GM18867 (cell line): ENCODE results near the gene FLNA.
"Not testable (repeated sequence)": the region's sequence is repeated elsewhere in the genome, so short reads cannot be mapped to it uniquely, and the experiment has no call there.

Experiments used
- ATAC-seq: cut with Tn5 transposase; IDR thresholded peaks from one replicate; pipeline ENCODE4 v1.9.1; 2021; ENCODE audit warnings: mild to moderate bottlenecking, moderate library complexity; ENCODE audit not compliant: unreplicated experiment

Gene FLNA

GRCh38 chrX:154399527-154400368 is 25.3 kb upstream of the FLNA start:
- ATAC-seq: no peak

DNA sequence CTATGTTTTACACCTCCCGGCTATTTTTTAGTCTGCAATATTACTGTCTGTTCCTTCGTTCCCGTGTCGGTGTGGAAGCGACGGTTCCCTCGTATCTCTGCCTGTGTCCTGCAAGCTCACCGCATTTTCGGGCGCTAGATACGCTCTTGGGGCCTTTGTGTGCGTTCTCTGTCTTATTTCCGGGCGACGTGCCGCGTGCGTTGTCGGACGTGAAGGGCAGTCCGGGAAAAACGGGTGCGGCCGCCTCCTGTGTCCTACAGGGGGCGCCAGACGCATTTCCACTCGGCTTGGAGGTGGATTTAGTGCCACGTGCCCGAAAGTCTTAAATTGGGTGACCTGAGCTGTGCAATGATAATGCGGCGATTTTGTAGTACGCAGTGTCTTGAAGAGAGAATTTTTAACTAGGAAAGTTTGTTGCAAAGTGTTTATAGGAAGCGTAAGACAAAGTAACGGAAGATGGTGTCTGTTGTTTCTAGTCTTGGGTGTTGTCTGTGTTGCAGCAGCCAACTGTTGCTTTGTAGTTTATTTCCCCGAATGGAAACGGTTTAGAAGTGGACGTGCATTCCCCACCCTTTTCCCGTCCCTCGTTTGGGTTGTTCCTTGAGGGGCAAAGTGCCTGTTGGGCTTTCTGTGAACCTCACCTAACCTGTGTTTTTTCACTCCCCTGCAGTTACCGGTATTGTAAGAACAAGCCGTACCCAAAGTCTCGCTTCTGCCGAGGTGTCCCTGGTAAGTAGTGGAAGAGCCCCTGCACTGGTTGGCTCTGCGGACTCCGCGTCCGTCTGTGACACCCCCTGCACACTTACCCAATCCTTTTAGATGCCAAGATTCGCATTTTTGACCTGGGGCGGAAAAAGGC is 24.5 kb upstream of the FLNA start:
- peak; percentile 22 for ATAC-seq

GRCh38 chrX:154397888-154398667 is 23.6 kb upstream of the FLNA start, which contains the start of gene RPL10:
Gene RPL10 (plus strand): TSS chrX:154398377. CDS start chrX:154398520, 143 bp downstream.
- ATAC-seq: peak; percentile 72

DNA sequence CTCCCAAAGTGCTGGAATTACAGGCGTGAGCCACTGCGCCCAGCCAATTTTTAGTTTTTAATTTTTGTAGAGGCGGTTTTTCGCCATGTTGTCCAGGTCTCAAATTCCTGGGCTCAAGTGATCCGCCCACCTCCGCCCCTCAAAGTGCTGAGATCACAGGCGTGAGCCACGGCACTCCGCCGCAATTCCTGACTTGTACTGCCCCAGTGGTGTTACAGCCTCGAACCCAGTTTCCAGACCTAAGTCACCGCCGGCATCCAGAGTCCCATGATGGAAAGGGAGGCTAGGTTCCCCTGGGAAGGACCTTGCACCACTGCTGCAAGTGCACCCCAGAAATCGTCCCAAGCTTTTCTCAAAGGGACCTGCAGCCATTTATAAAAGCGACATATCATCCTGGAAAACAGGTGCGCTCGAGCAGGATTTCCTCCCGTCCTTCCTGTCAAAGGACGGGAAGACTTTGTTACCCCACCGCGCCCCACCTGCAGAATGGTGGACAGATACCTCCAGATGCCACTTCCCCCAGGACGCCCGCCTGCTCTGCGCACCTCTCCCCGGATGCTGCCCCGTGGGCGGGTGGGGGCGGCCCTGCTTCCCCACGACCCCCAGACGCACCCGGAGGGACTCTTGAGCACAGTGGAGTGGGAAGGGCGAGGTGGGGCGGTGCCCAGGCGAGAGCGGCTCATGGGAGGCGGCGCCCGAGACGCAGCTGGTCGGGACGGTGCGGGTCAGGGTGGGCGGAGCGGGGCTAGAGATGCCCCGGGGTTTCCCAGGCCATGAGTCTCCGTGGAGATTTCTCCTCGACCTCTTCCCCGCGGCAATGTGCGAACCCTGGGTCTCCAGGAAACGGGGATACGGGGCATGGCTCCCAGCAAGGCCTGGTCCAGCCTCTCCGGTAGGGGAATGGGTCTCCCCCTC is 22.8 kb upstream of the FLNA start:
- ATAC-seq: peak; percentile 47

- not testable (repeated sequence) for ATAC-seq
These were observed 21.9 kb upstream of the FLNA start for GRCh38 chrX:154396363-154396762.

- ATAC-seq: peak; percentile 67
These were observed 15.6 kb upstream of the FLNA start for GRCh38 chrX:154389812-154390747.

DNA sequence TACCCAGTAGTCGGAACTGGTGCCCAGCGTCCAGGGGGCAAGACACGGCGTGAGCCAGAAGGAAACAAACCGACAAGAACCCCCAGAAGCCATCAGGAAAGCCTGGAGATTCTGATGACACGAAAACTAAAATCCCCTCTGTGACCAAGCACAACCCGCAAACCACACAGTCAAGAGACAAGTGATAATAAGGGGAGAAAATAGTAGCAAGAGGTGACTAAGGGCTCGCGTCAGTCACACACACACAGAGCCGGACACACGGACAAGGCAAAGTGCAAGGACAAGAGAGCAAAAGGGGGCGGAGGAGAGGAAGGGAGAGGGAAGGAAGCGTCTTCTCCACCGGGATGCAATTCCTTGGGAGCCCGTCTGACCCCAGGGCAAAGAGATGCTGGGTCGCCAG is 14.2 kb upstream of the FLNA start:
- not testable (repeated sequence) for ATAC-seq

DNA sequence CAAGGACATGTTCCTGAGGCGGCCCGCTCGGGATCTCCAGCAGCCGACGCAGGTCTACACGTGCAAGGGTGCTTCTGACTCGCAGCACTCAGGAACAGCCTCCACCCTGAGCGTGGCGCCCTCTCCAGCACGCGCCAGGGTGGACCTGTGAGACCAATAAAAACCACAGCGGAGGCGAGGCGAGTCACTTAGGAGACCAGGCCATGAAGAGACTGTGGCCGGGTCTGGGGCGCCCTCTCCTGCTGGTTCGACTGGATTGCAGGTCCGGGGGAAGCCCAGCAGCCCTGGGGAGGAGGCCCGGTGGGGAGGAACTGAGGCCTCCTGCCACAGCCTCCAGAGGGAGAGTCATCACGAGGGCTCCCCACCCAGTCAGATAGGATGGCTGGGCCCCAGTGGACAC is 13.7 kb upstream of the FLNA start:
- ATAC-seq: peak; percentile 30

DNA sequence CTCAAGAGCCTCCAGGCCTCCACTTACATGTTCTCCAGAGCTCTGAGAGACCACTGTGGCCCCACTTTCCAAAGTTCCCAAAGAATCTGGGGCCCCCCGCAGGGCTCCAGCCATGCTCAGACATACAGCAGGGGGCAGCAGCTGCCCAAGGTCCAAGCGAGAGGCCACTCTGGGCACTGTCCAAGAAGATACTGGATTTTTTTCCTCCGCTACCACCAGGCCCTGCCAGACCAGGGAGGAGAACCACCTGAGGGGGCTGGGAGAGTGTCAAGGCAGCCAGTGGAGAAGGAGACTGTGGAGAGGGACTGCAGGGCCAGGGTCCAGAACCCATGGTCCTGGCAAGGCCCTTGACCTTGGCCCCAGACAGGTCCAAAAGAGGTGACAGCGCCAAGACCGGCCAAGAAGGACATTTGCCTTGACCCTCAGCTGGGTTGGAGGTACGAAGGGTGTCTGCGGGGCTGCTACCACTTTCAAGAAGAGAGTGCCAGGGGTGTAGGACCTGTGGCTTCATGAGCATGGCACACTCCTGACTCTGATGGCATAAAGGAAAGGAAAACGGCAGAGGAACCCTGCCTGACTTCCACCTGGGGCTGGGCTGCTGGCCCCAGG is 10.0 kb upstream of the FLNA start:
- ATAC-seq: no peak

DNA sequence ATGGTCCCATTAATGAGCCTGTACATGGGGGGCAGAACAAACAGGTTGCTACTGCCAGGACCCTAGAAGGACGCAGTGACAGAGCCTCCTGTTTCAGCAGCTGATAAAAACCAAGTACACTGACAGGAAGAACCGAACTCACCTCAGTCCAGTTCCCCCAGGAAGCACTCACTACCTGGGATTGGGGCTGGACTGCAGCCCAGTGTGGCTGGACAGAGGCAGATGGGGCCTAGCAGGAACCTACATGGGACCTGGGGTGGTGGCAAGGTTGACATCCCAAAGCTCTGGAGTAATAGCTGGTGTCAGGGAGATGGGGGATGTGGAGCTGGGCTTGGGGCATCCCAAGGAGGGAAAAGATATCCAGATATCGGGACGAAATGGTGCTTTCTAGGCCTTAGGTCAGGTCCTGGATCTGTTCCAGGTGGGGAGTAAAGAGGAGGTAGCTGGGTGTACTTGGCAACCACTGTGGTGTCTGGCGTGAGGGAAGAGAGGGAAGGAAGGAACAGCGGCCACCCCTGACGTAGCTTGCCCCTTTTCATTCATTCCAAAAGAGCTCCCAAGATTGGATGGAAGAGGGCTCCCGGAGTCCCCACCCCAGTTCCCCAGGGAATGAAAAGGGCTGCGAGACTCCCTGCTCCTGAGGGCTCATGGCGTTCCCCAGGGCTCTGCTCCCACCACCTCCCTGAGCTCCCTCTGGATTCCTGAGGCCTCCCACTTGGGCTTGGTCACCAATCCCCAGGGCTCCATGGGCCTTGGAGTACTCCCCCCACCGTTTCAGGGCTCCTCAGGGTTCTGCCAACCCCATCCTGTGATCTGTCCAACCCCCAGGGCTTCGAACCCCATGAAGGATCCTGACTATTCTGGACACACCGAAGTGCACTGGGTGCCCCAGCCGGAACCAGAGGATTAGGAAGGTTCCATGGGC is 9.2 kb upstream of the FLNA start:
- no peak for ATAC-seq

DNA sequence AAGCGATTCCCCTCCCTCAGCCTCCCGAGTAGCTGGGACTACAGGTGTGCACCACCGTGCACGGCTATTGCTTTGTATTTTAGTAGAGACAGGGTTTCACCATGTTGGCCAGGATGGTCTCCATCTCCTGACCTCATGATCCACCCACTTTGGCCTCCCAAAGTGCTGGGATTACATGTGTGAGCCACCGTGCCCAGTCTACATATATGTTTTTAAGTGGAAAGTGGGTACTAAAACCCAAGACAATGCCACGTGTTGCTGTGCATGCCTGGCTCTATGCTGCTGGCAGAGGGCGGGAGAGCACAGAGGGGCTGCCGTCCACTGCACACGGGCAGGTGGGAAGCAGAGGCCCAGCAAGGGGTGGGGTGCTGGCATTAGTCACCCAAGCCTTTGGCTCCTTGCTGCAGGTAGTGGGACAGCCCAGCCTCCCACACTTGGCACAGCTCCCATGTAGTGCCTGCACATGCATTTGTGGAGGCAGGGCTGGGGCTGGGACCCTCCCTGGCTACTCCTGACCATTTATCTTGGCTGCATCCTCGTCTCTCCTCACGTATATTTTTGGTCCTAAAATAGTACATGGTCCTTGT is 8.1 kb upstream of the FLNA start:
- no peak for ATAC-seq

GRCh38 chrX:154381271-154381670 is 6.8 kb upstream of the FLNA start:
- ATAC-seq: no peak

DNA sequence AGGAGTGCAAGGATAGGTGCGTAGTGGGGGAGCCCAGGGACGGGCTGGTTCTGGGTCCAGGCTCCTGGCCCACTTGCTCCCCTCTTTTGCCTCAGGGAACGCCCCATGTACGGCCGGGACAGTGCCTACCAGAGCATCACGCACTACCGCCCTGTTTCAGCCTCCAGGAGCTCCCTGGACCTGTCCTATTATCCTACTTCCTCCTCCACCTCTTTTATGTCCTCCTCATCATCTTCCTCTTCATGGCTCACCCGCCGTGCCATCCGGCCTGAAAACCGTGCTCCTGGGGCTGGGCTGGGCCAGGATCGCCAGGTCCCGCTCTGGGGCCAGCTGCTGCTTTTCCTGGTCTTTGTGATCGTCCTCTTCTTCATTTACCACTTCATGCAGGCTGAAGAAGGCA is 6.4 kb upstream of the FLNA start:
- no peak for ATAC-seq

DNA sequence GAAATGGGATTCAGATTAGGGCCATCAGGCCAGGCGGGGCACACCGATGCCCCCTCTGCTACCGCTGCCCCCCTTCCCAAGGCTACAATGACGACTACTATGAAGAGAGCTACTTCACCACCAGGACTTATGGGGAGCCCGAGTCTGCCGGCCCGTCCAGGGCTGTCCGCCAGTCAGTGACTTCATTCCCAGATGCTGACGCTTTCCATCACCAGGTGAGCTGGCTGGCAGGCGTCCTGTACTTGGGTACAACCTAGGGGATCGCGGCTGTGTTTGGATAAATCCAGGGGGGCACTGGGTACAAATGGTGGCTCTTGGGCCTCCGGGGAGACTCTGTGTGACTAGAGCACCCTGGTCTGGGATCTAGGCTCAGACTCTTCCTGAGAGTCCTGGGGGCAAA is 5.7 kb upstream of the FLNA start:
- no peak for ATAC-seq

DNA sequence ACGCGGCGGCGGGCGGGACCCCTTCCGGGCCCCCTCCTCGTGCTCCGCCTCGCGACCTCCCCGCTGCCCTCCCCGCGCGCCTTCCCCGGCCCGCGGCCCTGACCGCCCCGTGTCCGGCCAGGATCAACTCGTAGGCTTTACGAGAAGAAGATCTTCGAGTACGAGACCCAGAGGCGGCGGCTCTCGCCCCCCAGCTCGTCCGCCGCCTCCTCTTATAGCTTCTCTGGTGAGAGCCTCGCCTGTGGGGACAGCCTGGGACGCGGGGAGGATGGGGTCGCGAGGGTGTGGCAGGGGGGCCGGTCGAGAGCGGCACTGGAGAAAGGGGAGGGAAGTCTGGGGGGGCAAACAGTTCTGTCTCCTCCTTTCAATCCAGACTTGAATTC is 5.1 kb upstream of the FLNA start:
- no peak for ATAC-seq

DNA sequence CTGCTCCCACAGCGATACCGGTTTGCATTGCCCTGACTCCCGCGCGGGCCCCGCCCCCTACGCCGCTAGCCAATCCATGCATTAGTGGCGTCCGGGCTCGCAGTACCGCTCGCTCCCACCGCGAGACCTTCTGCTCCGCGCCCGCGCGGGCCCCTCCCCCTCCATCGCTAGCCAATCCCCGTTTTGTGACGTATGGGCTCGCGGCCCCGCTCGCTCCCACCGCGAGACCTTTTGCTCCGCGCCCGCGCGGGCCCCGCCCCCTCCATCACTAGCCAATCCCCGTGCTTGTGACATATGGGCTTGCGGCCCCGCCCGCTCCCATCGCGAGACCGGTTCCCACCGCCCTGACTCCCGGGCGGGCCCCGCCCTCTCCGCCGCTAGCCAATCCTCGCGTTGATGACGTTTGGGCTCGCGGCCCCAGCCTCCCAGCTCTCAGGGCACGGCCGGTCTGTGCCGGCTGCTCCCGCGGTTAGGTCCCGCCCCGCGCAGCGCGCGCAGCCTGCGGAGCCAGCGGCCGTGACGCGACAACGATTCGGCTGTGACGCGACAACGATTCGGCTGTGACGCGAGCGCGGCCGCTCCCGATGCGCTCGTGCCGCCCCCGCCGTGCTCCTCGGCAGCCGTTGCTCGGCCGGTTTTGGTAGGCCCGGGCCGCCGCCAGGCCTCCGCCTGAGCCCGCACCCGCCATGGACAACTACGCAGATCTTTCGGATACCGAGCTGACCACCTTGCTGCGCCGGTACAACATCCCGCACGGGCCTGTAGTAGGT is 4.5 kb upstream of the FLNA start, which contains the start of gene EMD:
EMD (plus strand) TSS at position 497 of the 770 bp plus-strand sequence; CDS start at position 687, 190 bp downstream.
- peak; percentile 76 for ATAC-seq
